Amniotic epithelial cell (primary cell): Measurements from ENCODE around the gene CUTA.

ENCODE experiments used
- DNase-seq: peaks from one replicate; pipeline ENCODE4 v3.0.0-alpha.2; 2010; ENCODE audit warnings: low read depth

CUTA gene

GRCh38 chr6:33420491-33421343 is 2.8 kb upstream of the CUTA start:
- no peak for DNase-seq

DNA sequence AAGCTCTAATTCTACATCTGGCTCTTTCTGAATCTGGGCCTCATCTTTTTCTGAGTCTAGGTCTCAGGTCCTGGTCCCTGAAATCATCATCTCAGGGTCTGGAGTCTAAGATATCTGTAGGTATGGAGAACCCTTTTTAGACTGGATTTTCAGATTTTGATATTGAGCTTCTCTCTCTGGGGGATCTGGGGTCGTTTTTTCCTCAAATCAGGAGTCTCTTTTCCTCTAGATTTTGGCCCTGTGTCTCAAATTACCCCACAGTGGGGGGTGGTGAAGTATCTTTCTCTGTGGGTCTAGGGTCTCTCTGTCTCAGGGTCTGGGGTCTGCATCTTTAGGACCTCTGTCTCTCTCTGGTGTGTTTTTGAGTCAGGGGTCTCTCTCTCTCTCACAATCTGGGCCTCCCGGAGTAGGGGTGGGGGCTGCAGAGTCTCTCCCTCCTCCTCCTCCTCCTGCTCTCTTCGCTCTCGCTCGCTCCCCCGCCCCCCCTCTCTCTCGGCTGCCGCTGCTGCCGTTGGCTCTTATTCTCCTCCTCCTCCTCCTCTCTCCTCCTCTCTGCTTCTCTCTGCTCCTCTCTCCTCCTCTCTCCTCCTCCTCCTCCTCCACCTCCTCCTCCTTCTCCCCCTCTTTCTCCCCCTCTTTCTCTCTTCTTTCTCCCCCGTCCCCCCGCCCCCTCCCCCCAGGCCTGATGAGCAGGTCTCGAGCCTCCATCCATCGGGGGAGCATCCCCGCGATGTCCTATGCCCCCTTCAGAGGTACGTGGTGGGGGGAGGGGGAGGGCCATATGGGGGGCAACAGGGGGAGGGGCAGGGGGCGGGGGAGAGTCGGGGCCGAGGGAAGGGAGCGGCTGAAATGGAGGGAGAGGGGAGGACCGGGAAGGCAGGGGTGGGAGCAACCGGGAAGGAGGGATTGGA is 1.9 kb upstream of the CUTA start, which contains the start of gene SYNGAP1:
Gene SYNGAP1 (plus strand): TSS at position 486 of the 911 bp plus-strand sequence. CDS start 200 bp downstream, at position 686.
- DNase-seq = peak; percentile 79

GRCh38 chr6:33418690-33419291 is 884 bp upstream of the CUTA start:
- DNase-seq = peak; percentile 75

DNA sequence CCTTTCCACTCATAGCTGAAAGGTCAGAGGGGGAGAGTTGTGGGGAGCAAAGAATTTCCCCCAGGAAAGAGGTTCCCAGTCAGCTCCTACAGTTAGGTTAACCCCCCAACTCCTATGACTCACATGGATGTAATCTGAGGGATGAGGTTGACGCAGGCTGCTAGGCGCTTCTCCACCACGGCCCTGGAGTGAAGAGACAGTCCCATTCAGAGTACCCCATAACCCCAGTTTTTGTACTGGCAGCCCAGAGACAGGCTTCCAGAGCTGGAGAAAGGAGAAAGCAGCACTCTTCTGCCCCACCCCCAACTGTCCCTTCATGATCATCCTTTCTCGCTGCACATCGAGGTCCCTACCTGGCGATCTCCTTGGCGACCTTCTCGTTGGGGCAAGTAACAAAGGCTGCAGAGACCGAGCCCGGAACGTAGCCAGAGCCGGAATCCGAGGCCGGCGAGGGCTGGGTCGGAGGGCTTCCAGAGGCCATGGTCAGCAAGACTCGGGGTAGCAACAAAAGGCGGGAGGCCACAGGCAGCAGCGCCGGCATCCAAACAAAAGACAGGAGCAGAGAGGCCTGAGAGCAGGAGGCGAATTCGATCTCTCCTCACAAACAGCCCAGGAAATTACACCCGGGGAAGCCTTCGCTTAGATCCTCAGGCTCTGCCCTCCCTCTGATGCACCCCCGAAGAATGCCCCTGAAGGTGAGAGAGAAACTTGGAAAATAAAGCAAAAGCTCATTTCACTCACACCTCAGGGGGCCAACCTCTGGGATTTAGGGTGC is 592 bp downstream of the CUTA start:
- DNase-seq = peak; percentile 80

DNA sequence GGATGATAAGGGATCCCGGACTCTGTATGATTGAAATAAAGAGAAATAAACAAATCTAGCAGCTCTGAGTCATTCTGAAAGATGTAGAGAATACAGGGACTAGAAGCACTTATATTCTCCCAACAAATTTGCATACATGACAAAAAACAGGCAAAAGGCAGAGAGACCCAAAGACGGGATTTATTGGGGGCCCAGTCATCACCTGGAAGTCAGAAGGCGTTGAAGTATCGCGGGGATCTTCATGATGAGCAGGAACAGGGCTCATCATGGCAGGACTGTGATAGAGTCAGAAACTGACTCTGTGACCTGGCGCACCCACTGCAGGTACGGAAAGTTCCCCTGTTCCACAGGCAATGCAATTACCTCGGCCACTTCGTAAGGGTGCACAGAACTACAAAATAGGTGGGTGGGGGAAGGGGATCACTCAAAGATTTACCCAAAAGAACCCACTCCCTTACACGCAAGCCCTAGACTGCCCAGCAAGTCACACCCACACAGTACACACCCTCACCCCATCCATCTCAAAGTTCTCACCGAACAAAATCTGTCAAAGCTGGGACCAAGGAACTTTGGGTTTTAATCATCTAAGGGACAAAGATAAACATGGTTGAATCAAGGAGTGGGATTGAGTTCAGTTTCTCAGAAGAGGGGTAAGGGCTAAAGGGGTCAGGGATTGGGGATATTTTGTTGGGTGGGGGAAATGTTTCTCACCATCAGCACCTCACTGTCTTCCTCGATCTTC is 1.4 kb downstream of the CUTA start:
- DNase-seq = no peak

GRCh38 chr6:33415831-33416230 is 2.1 kb downstream of the CUTA start:
- no peak for DNase-seq

DNA sequence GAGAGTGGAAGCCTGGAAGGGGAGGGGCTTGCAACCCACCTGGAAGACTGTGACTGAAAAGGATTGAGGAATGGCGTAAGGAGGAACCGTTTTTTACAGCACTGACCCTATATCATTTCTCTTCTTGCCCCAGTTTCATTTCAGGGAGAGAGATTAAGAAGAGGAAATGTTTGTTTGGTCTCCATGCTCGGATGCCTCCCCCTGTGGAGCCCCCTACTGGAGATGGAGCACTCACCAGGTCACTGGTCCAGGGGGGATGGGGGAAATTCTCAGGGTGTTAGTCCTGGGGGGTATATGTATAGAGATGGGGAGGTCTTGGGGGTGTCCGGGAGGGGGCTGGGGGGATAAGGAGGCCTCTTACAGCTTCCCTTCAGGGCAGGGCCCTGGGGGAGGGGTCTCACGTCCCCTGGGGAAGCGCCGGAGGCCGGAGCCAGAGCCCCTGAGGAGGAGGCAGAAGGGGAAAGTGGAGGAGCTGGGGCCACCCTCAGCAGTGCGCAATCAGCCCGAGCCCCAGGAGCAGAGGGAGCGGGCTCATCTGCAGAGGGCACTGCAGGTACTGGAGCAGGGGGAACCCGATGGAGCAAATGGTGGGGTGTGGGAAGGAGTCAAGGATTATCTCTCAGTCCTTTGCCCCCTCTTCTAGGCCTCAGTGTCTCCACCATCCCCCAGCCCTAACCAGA is 3.2 kb downstream of the CUTA start:
- DNase-seq = no peak

- no peak for DNase-seq
Observed at GRCh38 chr6:33413241-33414120, 4.4 kb downstream of the CUTA start.

- DNase-seq = no peak
Observed at GRCh38 chr6:33412140-33413009, 5.5 kb downstream of the CUTA start.

- no peak for DNase-seq
Observed at GRCh38 chr6:33411632-33412005, 6.3 kb downstream of the CUTA start.

GRCh38 chr6:33410711-33411631 is 6.9 kb downstream of the CUTA start, which contains the start of gene PHF1:
Gene PHF1, plus strand, starts transcription at chr6:33411014. Its CDS starts 1,250 bp downstream, at chr6:33412264.
- DNase-seq = peak; percentile 83

GRCh38 chr6:33410050-33410710 is 7.7 kb downstream of the CUTA start:
- peak; percentile 95 for DNase-seq

GRCh38 chr6:33407132-33407718 is 10.7 kb downstream of the CUTA start:
- DNase-seq = peak; percentile 64

DNA sequence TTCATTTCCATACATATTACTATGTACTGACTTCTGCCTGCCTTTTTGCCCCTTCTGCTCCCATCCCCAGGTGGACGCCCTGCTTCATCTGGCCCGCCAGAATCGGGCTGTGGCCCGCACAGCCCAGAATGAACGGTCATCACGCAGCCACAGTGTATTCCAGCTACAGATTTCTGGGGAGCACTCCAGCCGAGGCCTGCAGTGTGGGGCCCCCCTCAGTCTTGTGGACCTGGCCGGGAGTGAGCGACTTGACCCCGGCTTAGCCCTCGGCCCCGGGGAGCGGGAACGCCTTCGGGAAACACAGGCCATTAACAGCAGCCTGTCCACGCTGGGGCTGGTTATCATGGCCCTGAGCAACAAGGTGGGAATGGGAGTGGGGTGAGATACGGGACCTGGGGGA is 11.8 kb downstream of the CUTA start:
- DNase-seq = no peak

- DNase-seq = no peak
Observed at GRCh38 chr6:33405386-33405940, 12.4 kb downstream of the CUTA start.

- DNase-seq = no peak
Observed at GRCh38 chr6:33404884-33405283, 13.0 kb downstream of the CUTA start.
